K562 (cell line): Measurements from ENCODE around the gene SLC4A5. TPM values are rescaled to one million over a fixed set of nuclear protein-coding genes. Genes with fewer than 3 reads are reported as not detected.
A peak's percentile ranks its signal among the peaks of the same experiment; 100 is the strongest.

Experiments
- ATAC-seq: fragments of 200-7000 bp; cut with Tn5 transposase; 3 replicates; pipeline ENCODE4 v1.9.1; 2020; ENCODE audit warnings: moderate library complexity
- BruUV-seq: library from RNA; stranded (reverse); fragments of 400-500 nt; replicated peaks from 2 replicates; lab custom pipeline; 2021; lab: Mats Ljungman, UMichigan
- CTCF ChIA-PET: fragments of 300-600 bp; formaldehyde crosslinking; extraction: SDS; loops from one replicate; lab custom pipeline; 2021; ENCODE audit warnings: low intra/inter-chr PET ratio; lab: Yijun Ruan, JAX
- POLR2A ChIA-PET: fragments of 300-600, 350-650 bp; sonication (Branson Sonifier 250); formaldehyde crosslinking; extraction: SDS; loops from one replicate; lab custom pipeline; 2021; ENCODE audit warnings: antibody characterized with exemption, inconsistent platforms; lab: Yijun Ruan, JAX
- DNase-seq, 4 experiments: peaks; one replicate each; pipeline versions ENCODE4 v3.0.0 to v3.0.0-alpha.2; 2011 to 2018; ENCODE audit warnings: low spot score in 3 of 4, mixed read lengths in 3 of 4; ENCODE audit errors: extremely low read depth in 1 of 4
- FAIRE-seq: peaks from 2 replicates; lab custom pipeline; 2011; peaks lifted over from hg19 to GRCh38; lab: Jason Lieb, UNC
- H2AFZ ChIP-seq: 2 replicates; pipeline ENCODE4 v1.6.0; 2011; ENCODE audit warnings: low read depth, low read length, control low read depth, inconsistent platforms
- H3K27ac ChIP-seq: fragments of 200-600 bp; 3 replicates; pipeline ENCODE4 v1.8.0; 2011; ENCODE audit warnings: low read depth, mild to moderate bottlenecking, control low read depth, inconsistent platforms, low read length, moderate library complexity, mixed read lengths; ENCODE audit errors: extremely low read depth
- H3K27me3 ChIP-seq, 2 experiments: fragments of 300-600 bp in 1 of 2; 2 replicates in 1 of 2; 3 replicates in 1 of 2; pipeline versions ENCODE4 v1.6.0 to v1.8.0; 2011; ENCODE audit warnings: inconsistent platforms in 2 of 2, low read length in 2 of 2, mild to moderate bottlenecking in 1 of 2, mixed read lengths in 1 of 2, moderate library complexity in 1 of 2; ENCODE audit not compliant: control insufficient read depth in 2 of 2, insufficient read depth in 2 of 2
- H3K36me3 ChIP-seq: fragments of 300-600 bp; 3 replicates; pipeline ENCODE4 v1.8.0; 2011; ENCODE audit warnings: mild to moderate bottlenecking, low read length, inconsistent platforms; ENCODE audit not compliant: control insufficient read depth, insufficient read depth
- H3K4me1 ChIP-seq, 2 experiments: fragments of 200-600 bp in 1 of 2; replicated peaks in 1 of 2; 2 replicates in 1 of 2; 3 replicates in 1 of 2; pipeline versions ENCODE4 v1.5.1 to v1.8.0; 2011; ENCODE audit warnings: inconsistent platforms in 2 of 2, low read length in 2 of 2, mild to moderate bottlenecking in 1 of 2, mixed read lengths in 1 of 2, moderate library complexity in 1 of 2; ENCODE audit not compliant: control insufficient read depth in 2 of 2, insufficient read depth in 2 of 2
- H3K4me2 ChIP-seq: 2 replicates; pipeline ENCODE4 v1.6.1; 2011; ENCODE audit warnings: low read length, control low read depth, inconsistent platforms, mixed read lengths; ENCODE audit not compliant: insufficient read depth
- H3K4me3 ChIP-seq: fragments of 200-600 bp; sonication (generic), shearing (Covaris generic); 2 replicates; pipeline ENCODE4 v1.5.1; 2016; ENCODE audit warnings: control low read depth, inconsistent platforms
- H3K79me2 ChIP-seq: fragments of 200-600 bp; 3 replicates; pipeline ENCODE4 v1.8.0; 2011; ENCODE audit warnings: low read length, inconsistent platforms; ENCODE audit not compliant: control insufficient read depth, insufficient read depth
- H3K9ac ChIP-seq, 2 experiments: 2 replicates each; pipeline versions ENCODE4 v1.6.0 to v1.6.1; 2011; ENCODE audit warnings: low read depth in 2 of 2, low read length in 2 of 2, control low read depth in 1 of 2, inconsistent platforms in 1 of 2, mild to moderate bottlenecking in 1 of 2, mixed read lengths in 1 of 2; ENCODE audit not compliant: insufficient read depth in 1 of 2
- H3K9me1 ChIP-seq: one replicate; pipeline ENCODE4 v1.6.0; 2011; ENCODE audit warnings: inconsistent platforms, mild to moderate bottlenecking, low read length, moderate library complexity; ENCODE audit not compliant: control insufficient read depth, insufficient read depth
- H3K9me3 ChIP-seq: replicated peaks from 2 replicates; pipeline ENCODE4 v1.5.1; 2011; ENCODE audit warnings: low read depth, low read length, inconsistent platforms; ENCODE audit not compliant: control insufficient read depth, insufficient read depth
- H4K20me1 ChIP-seq: replicated peaks from 2 replicates; pipeline ENCODE4 v1.6.1; 2011; ENCODE audit warnings: low read length, inconsistent platforms, mixed read lengths; ENCODE audit not compliant: control insufficient read depth, insufficient read depth
- CTBP1 ChIP-seq: fragments of 450-650 bp; IDR thresholded peaks from 2 replicates; pipeline ENCODE4 v1.6.1; 2016; ENCODE audit warnings: borderline replicate concordance
- DEAF1 ChIP-seq: fragments of 450-650 bp; formaldehyde crosslinking; IDR thresholded peaks from 2 replicates; pipeline ENCODE4 v1.4.0; 2020; ENCODE audit warnings: mild to moderate bottlenecking, moderate library complexity
- DLX4 ChIP-seq: fragments of 250-450 bp; sonication (Bioruptor Pico); IDR thresholded peaks from 2 replicates; pipeline ENCODE4 v1.6.1; 2021; ENCODE audit warnings: mild to moderate bottlenecking
- E2F8 ChIP-seq: fragments of 450-650 bp; IDR thresholded peaks from 2 replicates; pipeline ENCODE4 v1.7.1; 2018; ENCODE audit warnings: mild to moderate bottlenecking, low read depth; ENCODE audit not compliant: partially characterized antibody
- ESRRA ChIP-seq: fragments of 450-650 bp; IDR thresholded peaks from 2 replicates; pipeline ENCODE4 v1.6.1; 2014; ENCODE audit warnings: low read depth, mild to moderate bottlenecking, moderate library complexity, borderline replicate concordance
- GATA2 ChIP-seq: sonication (generic); formaldehyde crosslinking; IDR thresholded peaks from 2 replicates; pipeline ENCODE4 v1.4.0; 2020; ENCODE audit warnings: mild to moderate bottlenecking, missing genetic modification reagents
- NR2C2 ChIP-seq, 2 experiments: fragments of 200-800 bp in 1 of 2; sonication (Bioruptor generic) in 1 of 2; sonication (generic) in 1 of 2; formaldehyde crosslinking in 1 of 2; IDR thresholded peaks; 2 replicates each; pipeline versions ENCODE4 v1.6.1 to v1.8.0; 2016 to 2022; ENCODE audit warnings: mild to moderate bottlenecking in 1 of 2, missing compliant biosample characterization in 1 of 2, missing genetic modification characterization in 1 of 2, missing genetic modification reagents in 1 of 2
- SMARCE1 ChIP-seq: fragments of 450-650 bp; IDR thresholded peaks from 2 replicates; pipeline ENCODE4 v1.7.1; 2016; ENCODE audit warnings: mild to moderate bottlenecking
- STAT5A ChIP-seq: IDR thresholded peaks from 2 replicates; pipeline ENCODE4 v1.6.1; 2012; ENCODE audit warnings: low read length, inconsistent platforms, borderline replicate concordance
- XRCC5 ChIP-seq: fragments of 200-400 bp; formaldehyde crosslinking; IDR thresholded peaks from 2 replicates; pipeline ENCODE4 v1.6.1; 2017; ENCODE audit warnings: low read depth, mild to moderate bottlenecking, low read length
- WGBS: fragments of 100-300 bp; shearing (Covaris generic); methylation state at CpG from one replicate; pipeline ENCODE4 v1.1.6; 2016; ENCODE audit warnings: low coverage, mixed read lengths; ENCODE audit not compliant: insufficient coverage; ENCODE audit errors: missing lambda C conversion rate; 5-methylcytosine and 5-hydroxymethylcytosine counted together
- in situ Hi-C: fragments of 300-500 bp; cut with MboI; formaldehyde crosslinking; loops from 4 replicates; pipeline ENCODE4 v1.15.0; 2018; ENCODE audit warnings: inconsistent platforms, mixed read lengths
- intact Hi-C: fragments of 100-400 bp; cut with micrococcal nuclease; formaldehyde crosslinking; loops from 2 replicates; pipeline ENCODE4 v1.14.2; 2022
- polyA plus RNA-seq, 8 experiments: library from polyadenylated mRNA; depleted of rRNA in 4 of 8; stranded (reverse) in 5 of 8; unstranded in 3 of 8; fragments of >200 nt; fragmentation: Nextera tagmentation in 2 of 8; fragmentation: Illumina TruSeq in 1 of 8; extraction: Ambion mirVana in 2 of 8; extraction: Trizol in 1 of 8; gene quantifications; 2 replicates each; pipeline versions ENCODE4 v1.2.1 to v1.2.3, GENCODE V29; 2011 to 2014; ENCODE audit warnings: inconsistent platforms in 1 of 8, missing spikeins in 1 of 8
- total RNA-seq, 7 experiments: library from RNA; depleted of rRNA in 6 of 7; stranded (reverse); fragments of >200 nt in 6 of 7; fragmentation: Illumina TruSeq in 2 of 7; extraction: Trizol in 2 of 7; gene quantifications; 2 replicates each; pipeline versions ENCODE4 v1.2.1 to v1.2.3, GENCODE V29; 2011 to 2021; ENCODE audit warnings: low replicate concordance in 1 of 7
- TF ChIP-seq, protein P1 (sequence below): fragments of 200-800 bp; sonication (Bioruptor generic); IDR thresholded peaks from 2 replicates; pipeline ENCODE4 v1.6.1; 2017; ENCODE audit warnings: missing genetic modification characterization, missing compliant biosample characterization

Gene SLC4A5
- total and polyA plus RNA-seq, 9 of the 15 experiments (the other 6 are each of a cell fraction or from before 2014, with no cell fraction given): 0.03 to 0.77 (median 0.14) TPM; not detected in 1

GRCh38 chr2:74391580-74392448 lies 48.6 kb upstream of the SLC4A5 start (continued):
- TF ChIP-seq E2F8: peak; percentile 49
- peak; percentile 95 for TF ChIP-seq XRCC5

GRCh38 chr2:74391209-74391579 lies 48.0 kb upstream of the SLC4A5 start:
- Histone ChIP-seq H3K9me3 (no peaks in the 10 kb centered on the region), H3K4me3 (peak overlapping the region; percentile 66), H3K36me3 (no peaks in the 10 kb centered on the region), H2AFZ (peak overlapping the region; percentile 98), H3K79me2 (peaks cover 26% of the 10 kb centered on the region), H3K9ac (peak overlapping the region; percentile 89 to 96), H4K20me1 (0 out of 2 replicates have a peak, but pooled peaks cover under 1% of the 10 kb centered on the region), H3K27me3 (no peaks in the 10 kb centered on the region), H3K9me1 (no peaks in the 10 kb centered on the region), H3K4me1 (peaks cover 3 to 17% of the 10 kb centered on the region in 2 experiments; a peak in 3 of 5 replicates), H3K27ac (peak overlapping the region; percentile 91; the same call in 2 of the 3 replicates), H3K4me2 (peak overlapping the region; percentile 98)
- intact Hi-C loops: loop anchor here (5.0 to 10.0 kb wide), 3 partner anchors 124 to 566 kb away; partner anchors contain the start of gene STAMBP
- 2% methylated on average over 11 of the region's 11 CpGs for WGBS
- ATAC-seq (peak; percentile 69), DNase-seq (peak in 3 of 4 experiments; percentile 29 to 55 (median 52)), FAIRE-seq (peak; percentile 65)
- in situ Hi-C loops: no loop called here
- ChIA-PET CTCF (interaction anchor here (1.2 kb wide), 1 partner anchor 124 kb away, joined by 4 read pairs; no protein-coding TSS in a partner anchor), POLR2A (interaction anchor here (0.5 to 2.6 kb wide), 13 partner anchors 8 to 539 kb away, joined by 3 to 13 read pairs (median 3); partner anchors contain the start of genes BOLA3, DCTN1 and MOB1A)
- TSS peak; percentile 49 for BruUV-seq
- TF ChIP-seq DEAF1 (CRISPR knock-in tag) (no peak), STAT5A (no peak), CTBP1 (peak; percentile 81; the same call in 1 of the 2 replicates), DLX4 (no peak), SMARCE1 (peak; percentile 32; the same call in 1 of the 2 replicates), NR2C2 (CRISPR knock-in tag; IDR thresholded peaks at IDR 0.05) (no peak), NR2C2 (tag; IDR thresholded peaks at IDR 0.05) (peak; percentile 25; the same call in 1 of the 2 replicates), GATA2 (CRISPR knock-in tag) (peak; percentile 76), ESRRA (peak; percentile 24; the same call in 1 of the 2 replicates)
- TF ChIP-seq, protein P1, sequence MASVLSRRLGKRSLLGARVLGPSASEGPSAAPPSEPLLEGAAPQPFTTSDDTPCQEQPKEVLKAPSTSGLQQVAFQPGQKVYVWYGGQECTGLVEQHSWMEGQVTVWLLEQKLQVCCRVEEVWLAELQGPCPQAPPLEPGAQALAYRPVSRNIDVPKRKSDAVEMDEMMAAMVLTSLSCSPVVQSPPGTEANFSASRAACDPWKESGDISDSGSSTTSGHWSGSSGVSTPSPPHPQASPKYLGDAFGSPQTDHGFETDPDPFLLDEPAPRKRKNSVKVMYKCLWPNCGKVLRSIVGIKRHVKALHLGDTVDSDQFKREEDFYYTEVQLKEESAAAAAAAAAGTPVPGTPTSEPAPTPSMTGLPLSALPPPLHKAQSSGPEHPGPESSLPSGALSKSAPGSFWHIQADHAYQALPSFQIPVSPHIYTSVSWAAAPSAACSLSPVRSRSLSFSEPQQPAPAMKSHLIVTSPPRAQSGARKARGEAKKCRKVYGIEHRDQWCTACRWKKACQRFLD (CRISPR knock-in tag): 0 out of 2 replicates have a peak, but pooled peaks have one; percentile 0
